ENCODE measurements around the gene ZDHHC11. TPM values are rescaled to one million over a fixed set of nuclear protein-coding genes. Genes with fewer than 3 reads are reported as not detected.
"Not testable (repeated sequence)": the region's sequence is repeated elsewhere in the genome, so short reads cannot be mapped to it uniquely, and the experiment has no call there.

ZDHHC11 gene
- total and polyA plus RNA-seq, 5 donors from 2014 or later, result 18.3 TPM; not detected in 4

DNA sequence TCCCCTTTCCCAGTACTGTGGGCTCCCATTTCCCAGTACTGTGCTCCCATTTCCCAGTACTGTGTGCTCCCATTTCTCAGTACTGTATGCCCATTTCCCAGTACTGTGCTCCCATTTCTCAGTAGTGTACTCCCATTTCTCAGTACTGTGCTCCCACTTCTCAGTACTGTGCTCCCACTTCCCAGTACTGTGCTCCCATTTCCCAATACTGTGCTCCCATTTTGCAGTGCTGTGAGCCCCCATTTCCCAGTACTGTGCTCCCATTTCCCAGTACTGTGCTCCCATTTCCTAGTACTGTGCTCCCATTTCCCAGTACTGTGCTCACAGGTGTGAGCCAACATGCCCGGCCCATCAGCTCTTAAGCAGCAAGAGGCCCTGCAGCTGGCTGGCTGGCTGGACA is 54.9 kb downstream of the ZDHHC11 start:
- not testable (repeated sequence) for H3K27ac Mint-ChIP-seq; H3K27me3 ChIP-seq (ENCODE audit: control insufficient read depth, insufficient read depth, low read length); H3K9me3 ChIP-seq (ENCODE audit: control insufficient read depth in 2 of 2, low read length in 2 of 2); H3K36me3 ChIP-seq (ENCODE audit: control insufficient read depth, insufficient read depth, low read length); ATAC-seq (ENCODE audit: low read depth in 2 of 2); H3K4me1 ChIP-seq (ENCODE audit: control insufficient read depth, insufficient read depth, low read length, poor library complexity, severe bottlenecking); H3K27ac ChIP-seq (ENCODE audit: insufficient read depth, low read length, poor library complexity, severe bottlenecking); DNase-seq; H3K4me1 Mint-ChIP-seq; H3K36me3 Mint-ChIP-seq; H3K4me3 ChIP-seq (ENCODE audit: low read depth, low read length); H3K4me3 Mint-ChIP-seq
- Mint-ChIP-seq H3K9me3 (peaks cover 0 to 16% (median 4%) of the 10 kb centered on the region in 7 donors), H3K27me3 (peaks cover 17% of the 10 kb centered on the region)

DNA sequence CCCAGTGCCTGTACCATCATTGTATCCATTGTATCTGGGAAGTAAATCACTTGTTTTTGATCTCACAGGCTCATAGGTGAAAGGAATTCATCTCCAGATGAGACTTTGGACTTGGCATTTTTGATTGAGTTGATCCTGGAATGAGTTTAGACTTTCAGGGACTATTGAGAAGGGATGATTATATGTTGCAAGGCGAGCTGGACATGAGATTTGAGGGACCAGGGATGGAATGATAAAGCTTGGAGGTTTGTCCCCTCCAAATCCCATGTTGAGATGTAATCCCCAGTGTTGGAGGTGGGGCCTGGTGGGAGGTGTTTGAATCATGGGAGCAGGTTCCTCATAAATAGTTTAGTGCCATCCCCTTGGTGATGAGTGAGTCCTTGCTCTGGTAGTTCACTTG is 55.8 kb downstream of the ZDHHC11 start:
- not testable (repeated sequence) for H3K27me3 ChIP-seq (ENCODE audit: control insufficient read depth, insufficient read depth, low read length); H3K4me1 Mint-ChIP-seq
- H3K27me3 Mint-ChIP-seq, result peaks cover 17% of the 10 kb centered on the region

DNA sequence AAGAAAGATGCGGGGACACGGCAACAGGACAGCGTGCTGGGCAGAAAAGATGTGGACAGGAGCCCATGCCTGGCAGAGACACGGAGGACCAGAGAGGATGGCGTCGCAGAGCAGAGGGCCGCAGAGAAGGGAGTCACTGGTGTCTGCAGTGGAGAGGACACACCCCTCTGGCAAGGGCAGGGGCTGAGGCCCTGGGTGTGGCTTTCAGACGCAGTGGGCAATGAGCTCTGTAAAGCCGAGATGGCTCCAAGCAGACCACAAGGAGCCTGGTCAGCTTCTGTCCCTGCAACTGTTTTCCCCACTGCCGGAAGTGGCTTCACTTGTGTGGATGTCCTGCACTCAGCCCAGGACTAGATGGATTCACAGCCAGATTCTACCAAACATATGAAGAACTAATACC is 62.1 kb downstream of the ZDHHC11 start:
- H3K27ac Mint-ChIP-seq; H3K4me1 Mint-ChIP-seq; DNase-seq; H3K9me3 ChIP-seq (ENCODE audit: control insufficient read depth in 2 of 2, low read length in 2 of 2); H3K27ac ChIP-seq (ENCODE audit: insufficient read depth, low read length, poor library complexity, severe bottlenecking); H3K36me3 Mint-ChIP-seq; H3K36me3 ChIP-seq (ENCODE audit: control insufficient read depth, insufficient read depth, low read length); H3K4me3 ChIP-seq (ENCODE audit: low read depth, low read length); H3K4me1 ChIP-seq (ENCODE audit: control insufficient read depth, insufficient read depth, low read length, poor library complexity, severe bottlenecking); H3K27me3 ChIP-seq (ENCODE audit: control insufficient read depth, insufficient read depth, low read length); ATAC-seq (ENCODE audit: low read depth in 2 of 2); H3K4me3 Mint-ChIP-seq: not testable (repeated sequence)
- Mint-ChIP-seq H3K27me3 (peaks cover 20% of the 10 kb centered on the region), H3K9me3 (peaks cover 0 to 21% (median 2%) of the 10 kb centered on the region in 7 donors)

More for the DNA sequence above, 55.8 kb downstream of the ZDHHC11 start:
- H3K4me3 ChIP-seq (ENCODE audit: low read depth, low read length); H3K27ac ChIP-seq (ENCODE audit: insufficient read depth, low read length, poor library complexity, severe bottlenecking); ATAC-seq (ENCODE audit: low read depth in 2 of 2); H3K4me1 ChIP-seq (ENCODE audit: control insufficient read depth, insufficient read depth, low read length, poor library complexity, severe bottlenecking); H3K36me3 Mint-ChIP-seq; H3K27ac Mint-ChIP-seq; H3K4me3 Mint-ChIP-seq; DNase-seq; H3K9me3 ChIP-seq (ENCODE audit: control insufficient read depth in 2 of 2, low read length in 2 of 2); H3K36me3 ChIP-seq (ENCODE audit: control insufficient read depth, insufficient read depth, low read length): not testable (repeated sequence)
- peaks cover 0 to 23% (median 4%) of the 10 kb centered on the region in 7 donors for H3K9me3 Mint-ChIP-seq

DNA sequence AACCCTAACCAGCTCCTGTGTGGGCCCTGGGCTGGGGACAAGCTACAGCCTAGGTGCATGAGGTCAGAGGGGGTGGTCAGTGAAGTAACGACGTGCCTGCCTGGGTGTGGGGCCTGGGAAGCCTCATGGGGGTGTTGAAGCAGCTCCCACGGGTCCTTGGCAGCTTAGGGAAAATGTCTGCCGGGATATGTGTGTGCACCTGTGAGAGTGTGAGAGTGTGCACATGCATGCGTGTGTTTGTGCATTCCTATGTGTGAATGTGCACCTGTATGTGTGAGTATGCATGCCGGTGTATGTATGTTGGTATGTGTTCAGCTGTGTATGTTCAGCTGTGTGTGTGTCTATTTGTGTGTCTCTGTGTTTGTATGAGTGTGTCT is 62.9 kb downstream of the ZDHHC11 start:
- not testable (repeated sequence) for H3K27ac Mint-ChIP-seq
- peak overlapping the region in 1 of 4 donors; percentile 68 for H3K4me3 Mint-ChIP-seq

DNA sequence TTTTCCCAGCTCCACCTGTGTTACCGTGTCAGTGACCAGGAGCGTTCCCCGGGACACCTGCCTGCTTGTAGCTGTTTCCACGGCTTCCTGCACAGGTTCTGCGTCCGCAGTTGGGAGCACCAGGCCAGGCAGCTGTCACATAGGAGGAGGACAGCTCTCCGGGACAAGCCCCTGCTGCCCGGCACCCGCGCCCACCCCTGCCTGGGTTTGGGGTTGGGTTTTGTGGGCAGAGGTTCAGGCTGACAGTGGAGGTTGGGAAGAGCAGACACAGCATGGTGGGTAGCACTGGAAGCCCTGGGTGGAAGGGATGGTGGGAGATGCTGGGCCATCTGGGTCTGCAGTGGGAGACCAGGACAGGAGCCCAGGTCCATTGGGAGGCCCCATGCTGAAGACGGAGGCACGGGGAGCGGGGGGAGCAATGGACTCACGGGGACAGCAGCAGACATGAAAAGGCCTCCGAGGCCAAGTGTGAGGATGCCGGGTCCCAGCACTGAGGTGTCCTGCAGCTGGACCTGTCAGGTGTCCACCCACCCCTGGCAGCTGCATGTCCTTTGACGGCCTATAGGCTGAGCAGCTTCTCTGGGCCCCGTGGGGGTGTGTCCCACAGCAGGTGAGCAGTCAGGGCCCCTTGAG is 63.4 kb downstream of the ZDHHC11 start:
- not testable (repeated sequence) for H3K36me3 Mint-ChIP-seq; H3K27ac ChIP-seq (ENCODE audit: insufficient read depth, low read length, poor library complexity, severe bottlenecking); H3K4me1 Mint-ChIP-seq

More for the DNA sequence above, 62.9 kb downstream of the ZDHHC11 start:
- peaks cover 0 to 14% (median 1%) of the 10 kb centered on the region in 7 donors for H3K9me3 Mint-ChIP-seq
- not testable (repeated sequence) for ATAC-seq (ENCODE audit: low read depth in 2 of 2); H3K9me3 ChIP-seq (ENCODE audit: control insufficient read depth in 2 of 2, low read length in 2 of 2); H3K4me3 ChIP-seq (ENCODE audit: low read depth, low read length); H3K27me3 ChIP-seq (ENCODE audit: control insufficient read depth, insufficient read depth, low read length); DNase-seq; H3K36me3 ChIP-seq (ENCODE audit: control insufficient read depth, insufficient read depth, low read length); H3K27ac ChIP-seq (ENCODE audit: insufficient read depth, low read length, poor library complexity, severe bottlenecking); H3K36me3 Mint-ChIP-seq; H3K4me1 Mint-ChIP-seq
- H3K4me1 ChIP-seq (ENCODE audit: control insufficient read depth, insufficient read depth, low read length, poor library complexity, severe bottlenecking), result peaks cover 15% of the 10 kb centered on the region
- H3K27me3 Mint-ChIP-seq, result peaks cover 14% of the 10 kb centered on the region

DNA sequence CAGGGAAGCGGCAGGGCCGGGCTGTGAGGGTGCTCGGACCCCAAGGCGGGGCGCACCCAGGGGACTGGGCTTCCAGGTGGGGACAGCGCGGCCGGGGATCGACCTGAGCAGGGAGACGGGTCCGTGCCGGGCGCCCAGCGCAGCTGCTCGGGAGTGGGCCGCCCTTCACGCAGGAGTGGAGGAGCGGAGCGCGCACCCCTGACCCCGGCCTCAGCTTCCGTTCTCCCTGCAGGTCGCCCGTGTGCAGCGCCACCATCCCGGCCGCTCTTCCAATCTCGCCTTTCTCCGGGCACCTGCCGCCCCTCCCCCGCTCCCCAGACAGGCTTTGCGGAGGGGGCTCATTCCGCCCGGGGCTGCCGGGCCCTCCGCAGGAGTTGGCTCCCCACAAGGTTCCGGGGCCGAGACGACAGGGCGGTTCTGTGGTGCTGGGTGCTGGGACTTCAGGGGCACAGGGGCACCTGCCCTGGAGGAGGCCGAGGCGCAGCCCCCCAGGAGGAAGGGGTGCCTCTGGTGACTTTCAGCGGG is 65.5 kb downstream of the ZDHHC11 start:
- not testable (repeated sequence) for H3K9me3 ChIP-seq (ENCODE audit: control insufficient read depth in 2 of 2, low read length in 2 of 2); H3K4me3 ChIP-seq (ENCODE audit: low read depth, low read length); H3K27me3 Mint-ChIP-seq; H3K27me3 ChIP-seq (ENCODE audit: control insufficient read depth, insufficient read depth, low read length); H3K9me3 Mint-ChIP-seq; DNase-seq; H3K36me3 ChIP-seq (ENCODE audit: control insufficient read depth, insufficient read depth, low read length); H3K36me3 Mint-ChIP-seq; H3K27ac Mint-ChIP-seq; H3K4me1 Mint-ChIP-seq; H3K27ac ChIP-seq (ENCODE audit: insufficient read depth, low read length, poor library complexity, severe bottlenecking)
- peaks cover 15% of the 10 kb centered on the region for H3K4me1 ChIP-seq (ENCODE audit: control insufficient read depth, insufficient read depth, low read length, poor library complexity, severe bottlenecking)
- H3K4me3 Mint-ChIP-seq, result peak overlapping the region in 2 of 4 donors; percentile 62 to 79
- peak; percentile 6 to 21 for ATAC-seq (ENCODE audit: low read depth in 2 of 2)

More for the DNA sequence above, 63.4 kb downstream of the ZDHHC11 start:
- not testable (repeated sequence) for H3K36me3 ChIP-seq (ENCODE audit: control insufficient read depth, insufficient read depth, low read length); H3K27me3 ChIP-seq (ENCODE audit: control insufficient read depth, insufficient read depth, low read length); DNase-seq; H3K27ac Mint-ChIP-seq; H3K9me3 ChIP-seq (ENCODE audit: control insufficient read depth in 2 of 2, low read length in 2 of 2); ATAC-seq (ENCODE audit: low read depth in 2 of 2); H3K4me3 ChIP-seq (ENCODE audit: low read depth, low read length)
- peaks cover 15% of the 10 kb centered on the region for H3K4me1 ChIP-seq (ENCODE audit: control insufficient read depth, insufficient read depth, low read length, poor library complexity, severe bottlenecking)
- H3K27me3 Mint-ChIP-seq, result peaks cover 11% of the 10 kb centered on the region
- H3K9me3 Mint-ChIP-seq, result peaks cover 0 to 14% (median 1%) of the 10 kb centered on the region in 7 donors
- peak overlapping the region in 1 of 4 donors; percentile 68 for H3K4me3 Mint-ChIP-seq

DNA sequence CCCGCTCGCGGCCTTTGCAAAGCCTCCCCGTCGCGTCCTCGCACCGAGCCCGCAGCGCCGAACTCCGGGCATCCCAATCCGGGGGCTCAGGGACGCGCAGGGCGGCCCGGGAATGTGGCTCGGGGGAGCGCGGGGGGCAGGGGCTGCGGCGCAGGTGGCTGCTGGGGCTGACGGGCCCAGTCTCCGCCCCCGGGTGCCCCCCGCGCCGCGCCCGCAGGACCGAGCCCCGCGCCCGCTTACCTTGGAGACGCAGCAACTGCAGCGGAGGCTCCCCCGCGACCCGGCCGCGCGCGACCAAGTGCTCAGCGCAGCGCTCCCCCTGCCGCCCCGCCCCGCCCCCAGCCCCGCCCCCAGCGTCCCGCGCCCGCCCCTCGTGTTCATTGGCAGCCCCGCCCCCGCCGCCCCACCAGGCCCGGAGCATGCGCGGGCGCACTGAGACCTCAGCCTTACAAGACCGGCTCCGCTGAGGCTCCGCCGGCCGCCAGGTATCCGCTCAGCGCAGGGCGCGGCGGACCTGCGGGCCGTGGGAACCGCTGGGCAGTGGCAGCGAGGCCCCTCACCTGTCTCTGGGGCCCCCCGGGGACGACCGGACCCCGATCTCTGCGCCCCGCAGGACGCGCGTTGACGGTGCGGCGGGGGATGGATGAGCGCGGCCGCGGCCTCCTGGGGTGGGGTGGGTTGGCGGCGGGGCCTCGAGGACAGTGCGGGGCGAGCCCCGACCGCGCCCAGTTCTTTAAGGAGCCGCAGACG is 66.2 kb downstream of the ZDHHC11 start, which contains the start of gene ZDHHC11B:
ZDHHC11B (minus strand) TSS at position 302 of the 750 bp plus-strand sequence. CDS start 17,810 bp downstream, outside the sequence.
- peak; percentile 70 to 75 for ATAC-seq (ENCODE audit: low read depth in 2 of 2)
- H3K36me3 ChIP-seq (ENCODE audit: control insufficient read depth, insufficient read depth, low read length); H3K4me1 Mint-ChIP-seq; H3K27ac Mint-ChIP-seq; H3K27ac ChIP-seq (ENCODE audit: insufficient read depth, low read length, poor library complexity, severe bottlenecking); H3K27me3 Mint-ChIP-seq; H3K4me3 ChIP-seq (ENCODE audit: low read depth, low read length); H3K9me3 ChIP-seq (ENCODE audit: control insufficient read depth in 2 of 2, low read length in 2 of 2); H3K36me3 Mint-ChIP-seq; H3K9me3 Mint-ChIP-seq; H3K27me3 ChIP-seq (ENCODE audit: control insufficient read depth, insufficient read depth, low read length): not testable (repeated sequence)
- peak; percentile 76 to 85 (median 77) for DNase-seq
- peak within 1 kb of the TSS in 3 of 4 donors; percentile 62 to 84 (median 79) for H3K4me3 Mint-ChIP-seq
- peaks cover 15% of the 10 kb centered on the region for H3K4me1 ChIP-seq (ENCODE audit: control insufficient read depth, insufficient read depth, low read length, poor library complexity, severe bottlenecking)
